CD4-positive, alpha-beta T cell (primary cell): ENCODE results near the gene CR1. TPM values are rescaled to one million over a fixed set of nuclear protein-coding genes. Genes with fewer than 3 reads are reported as not detected.

Experiments
- ATAC-seq: fragments of 200-7000 bp; cut with Tn5 transposase; one replicate; pipeline ENCODE4 v1.10.0; 2022; ENCODE audit warnings: mild to moderate bottlenecking; ENCODE audit not compliant: poor library complexity
- CTCF ChIA-PET: fragments of 350-600 bp; sonication (Branson Sonifier 250); formaldehyde crosslinking; loops from one replicate; lab custom pipeline; 2021; ENCODE audit warnings: antibody characterized with exemption, inconsistent platforms; lab: Charles Lee
- POLR2A ChIA-PET: fragments of 350-600 bp; sonication (Branson Sonifier 250); formaldehyde crosslinking; loops from one replicate; lab custom pipeline; 2021; ENCODE audit warnings: antibody characterized with exemption, inconsistent platforms; lab: Charles Lee
- DNase-seq, 14 experiments: peaks; one replicate each; pipeline ENCODE4 v3.0.0-alpha.2; 2013 to 2020; ENCODE audit warnings: mixed read lengths in 2 of 14
- H3K27ac ChIP-seq, 2 donors: one replicate each; pipeline versions ENCODE4 v1.5.1 to v1.7.0; 2013; ENCODE audit warnings: low read length in 2 of 2, low read depth in 1 of 2, mild to moderate bottlenecking in 1 of 2
- H3K27me3 ChIP-seq, 2 experiments: 1 replicate in 1 of 2; 2 replicates in 1 of 2; pipeline versions ENCODE4 v1.6.1 to v1.7.0; 2013; ENCODE audit warnings: low read length in 2 of 2, control low read depth in 1 of 2, mild to moderate bottlenecking in 1 of 2, moderate library complexity in 1 of 2; ENCODE audit not compliant: insufficient read depth in 2 of 2, control insufficient read depth in 1 of 2
- H3K36me3 ChIP-seq: one replicate; pipeline ENCODE4 v1.6.1; 2013; ENCODE audit warnings: low read length, control low read depth; ENCODE audit not compliant: insufficient read depth
- H3K4me1 ChIP-seq: one replicate; pipeline ENCODE4 v1.6.1; 2013; ENCODE audit warnings: low read length, control low read depth; ENCODE audit not compliant: insufficient read depth
- H3K4me3 ChIP-seq: one replicate; pipeline ENCODE4 v1.5.1; 2013; ENCODE audit warnings: mild to moderate bottlenecking, low read length, moderate library complexity
- H3K9me3 ChIP-seq, 2 experiments: 1 replicate in 1 of 2; 2 replicates in 1 of 2; pipeline versions ENCODE4 v1.6.1 to v1.7.0; 2013; ENCODE audit warnings: low read length in 2 of 2, mild to moderate bottlenecking in 2 of 2, control low read depth in 1 of 2, moderate library complexity in 1 of 2; ENCODE audit not compliant: control insufficient read depth in 1 of 2, insufficient read depth in 1 of 2
- H3K27ac Mint-ChIP-seq: one replicate; pipeline ENCODE4 v1.8.0; 2020; ENCODE audit warnings: mixed read lengths
- H3K27me3 Mint-ChIP-seq: one replicate; pipeline ENCODE4 v1.8.0; 2021; ENCODE audit warnings: mixed read lengths
- H3K36me3 Mint-ChIP-seq: one replicate; pipeline ENCODE4 v1.8.0; 2021; ENCODE audit warnings: low read depth, mixed read lengths
- H3K4me1 Mint-ChIP-seq: one replicate; pipeline ENCODE4 v1.8.0; 2021; ENCODE audit warnings: low read depth, mixed read lengths
- H3K4me3 Mint-ChIP-seq: one replicate; pipeline ENCODE4 v1.8.0; 2020; ENCODE audit warnings: mild to moderate bottlenecking, mixed read lengths
- H3K9me3 Mint-ChIP-seq: one replicate; pipeline ENCODE4 v1.8.0; 2020; ENCODE audit warnings: mixed read lengths
- CTCF ChIP-seq: fragments of 200-600 bp; IDR thresholded peaks from one replicate; pipeline ENCODE4 v1.8.0; 2022; ENCODE audit warnings: antibody characterized with exemption, mild to moderate bottlenecking
- intact Hi-C, 2 experiments: fragments of 100-400 bp; cut with DNase I in 1 of 2; cut with micrococcal nuclease in 1 of 2; formaldehyde crosslinking; loops; one replicate each; pipeline versions ENCODE4 v1.15.1 to v1.9.0; 2023 to 2025; cut with DNase I, micrococcal nuclease
- total RNA-seq, 174 experiments: library from RNA in 2 of 174; stranded (reverse) in 2 of 174; gene quantifications; one replicate each; pipeline ENCODE4 v1.2.3 and lab custom pipeline; 2021 to 2026

CR1 gene
- total RNA-seq, 2 experiments from 2014 or later: 2.8 to 3.1 TPM

- Histone ChIP-seq H3K4me3 (no peak overlapping the region), H3K4me1 (peaks cover 10% of the 10 kb centered on the region), H3K36me3 (no peaks in the 10 kb centered on the region), H3K9me3 (peaks cover 0 to 8% of the 10 kb centered on the region in 2 experiments), H3K27me3 (peaks cover 0 to 5% of the 10 kb centered on the region in 2 experiments), H3K27ac (no peak overlapping the region)
- Mint-ChIP-seq H3K36me3 (no peaks in the 10 kb centered on the region), H3K9me3 (no peaks in the 10 kb centered on the region), H3K4me3 (no peak overlapping the region), H3K27ac (no peak overlapping the region), H3K4me1 (peaks cover 7% of the 10 kb centered on the region), H3K27me3 (peaks cover 26% of the 10 kb centered on the region)
- ATAC-seq (no peak), DNase-seq (no peak)
- TF ChIP-seq CTCF: no peak
- intact Hi-C loops: no loop called here
- POLR2A ChIA-PET: no interaction called here
- CTCF ChIA-PET: no interaction called here
These were observed 151.8 kb downstream of the CR1 start for GRCh38 chr1:207647671-207648333.

- ChIA-PET POLR2A (no interaction called here), CTCF (no interaction called here)
- no peak overlapping the region for H3K27ac Mint-ChIP-seq
- H3K36me3 ChIP-seq: no peaks in the 10 kb centered on the region
- peaks cover 10% of the 10 kb centered on the region for H3K4me1 ChIP-seq
- no peak for DNase-seq
- peaks cover 7% of the 10 kb centered on the region for H3K4me1 Mint-ChIP-seq
- H3K27me3 ChIP-seq: peaks cover 0 to 5% of the 10 kb centered on the region in 2 experiments
- H3K4me3 ChIP-seq: no peak overlapping the region
- H3K9me3 ChIP-seq: peaks cover 0 to 8% of the 10 kb centered on the region in 2 experiments
- TF ChIP-seq CTCF: no peak
- ATAC-seq: no peak
- peaks cover 21% of the 10 kb centered on the region for H3K27me3 Mint-ChIP-seq
- H3K9me3 Mint-ChIP-seq: no peaks in the 10 kb centered on the region
- H3K4me3 Mint-ChIP-seq: no peak overlapping the region
- no peaks in the 10 kb centered on the region for H3K36me3 Mint-ChIP-seq
- intact Hi-C loops: no loop called here
- H3K27ac ChIP-seq: no peak overlapping the region
These were observed 152.6 kb downstream of the CR1 start for GRCh38 chr1:207648334-207649209.

GRCh38 chr1:207649210-207649753 is 153.3 kb downstream of the CR1 start:
- intact Hi-C loops: no loop called here
- H3K36me3 Mint-ChIP-seq: no peaks in the 10 kb centered on the region
- POLR2A ChIA-PET: no interaction called here
- Histone ChIP-seq H3K9me3 (peaks cover 0 to 8% of the 10 kb centered on the region in 2 experiments), H3K36me3 (no peaks in the 10 kb centered on the region), H3K4me3 (no peak overlapping the region), H3K27ac (no peak overlapping the region), H3K27me3 (peaks cover 0 to 5% of the 10 kb centered on the region in 2 experiments), H3K4me1 (peaks cover 10% of the 10 kb centered on the region)
- DNase-seq: no peak
- no peak for TF ChIP-seq CTCF
- H3K9me3 Mint-ChIP-seq: no peaks in the 10 kb centered on the region
- no peak for ATAC-seq
- H3K4me3 Mint-ChIP-seq: no peak overlapping the region
- CTCF ChIA-PET: no interaction called here
- peaks cover 5% of the 10 kb centered on the region for H3K4me1 Mint-ChIP-seq
- no peak overlapping the region for H3K27ac Mint-ChIP-seq
- H3K27me3 Mint-ChIP-seq: peaks cover 16% of the 10 kb centered on the region
